GM23248 (cell line): ENCODE results near the gene CLCN1. TPM values are rescaled to one million over a fixed set of nuclear protein-coding genes. Genes with fewer than 3 reads are reported as not detected.

Experiments
- DNase-seq: peaks from one replicate; pipeline ENCODE4 v3.0.0-alpha.2; 2015
- H2AFZ ChIP-seq: fragments of 200-600 bp; sonication (generic); 2 replicates; pipeline ENCODE4 v1.6.1; 2016; ENCODE audit warnings: antibody characterized with exemption
- H3F3A ChIP-seq: fragments of 200-600 bp; sonication (generic); 2 replicates; pipeline ENCODE4 v1.6.1; 2016; ENCODE audit warnings: mild to moderate bottlenecking, antibody characterized with exemption, mixed run types; ENCODE audit not compliant: insufficient read depth
- H3K27ac ChIP-seq: fragments of 200-600 bp; sonication (generic); 2 replicates; pipeline ENCODE4 v1.5.1; 2016; ENCODE audit warnings: mild to moderate bottlenecking
- H3K27me3 ChIP-seq: fragments of 200-600 bp; sonication (generic); replicated peaks from 2 replicates; pipeline ENCODE4 v1.6.1; 2016; ENCODE audit warnings: mild to moderate bottlenecking; ENCODE audit not compliant: insufficient read depth
- H3K36me3 ChIP-seq: fragments of 200-600 bp; sonication (generic); 2 replicates; pipeline ENCODE4 v1.6.1; 2016; ENCODE audit warnings: low read depth, mild to moderate bottlenecking
- H3K4me1 ChIP-seq: fragments of 200-600 bp; sonication (generic); 2 replicates; pipeline ENCODE4 v1.6.1; 2016; ENCODE audit warnings: mild to moderate bottlenecking; ENCODE audit not compliant: insufficient read depth
- H3K4me2 ChIP-seq: fragments of 200-600 bp; sonication (generic); one replicate; pipeline ENCODE4 v1.6.1; 2016; ENCODE audit warnings: mild to moderate bottlenecking; ENCODE audit not compliant: unreplicated experiment
- H3K4me3 ChIP-seq: fragments of 200-600 bp; sonication (generic); 2 replicates; pipeline ENCODE4 v1.5.1; 2016; ENCODE audit warnings: mild to moderate bottlenecking
- H3K79me2 ChIP-seq: fragments of 200-600 bp; sonication (generic); 2 replicates; pipeline ENCODE4 v1.6.1; 2016; ENCODE audit warnings: mild to moderate bottlenecking; ENCODE audit not compliant: insufficient read depth
- H3K9ac ChIP-seq: fragments of 200-600 bp; sonication (generic); 2 replicates; pipeline ENCODE4 v1.6.1; 2016; ENCODE audit warnings: mild to moderate bottlenecking
- H3K9me2 ChIP-seq: fragments of 200-600 bp; sonication (generic); 2 replicates; pipeline ENCODE4 v1.6.1; 2016; ENCODE audit warnings: mixed run types, mild to moderate bottlenecking, moderate library complexity; ENCODE audit not compliant: insufficient read depth
- H3K9me3 ChIP-seq: fragments of 200-600 bp; sonication (generic); one replicate; pipeline ENCODE4 v1.6.1; 2017; ENCODE audit warnings: low read depth
- H4K20me1 ChIP-seq: fragments of 200-600 bp; sonication (generic); 2 replicates; pipeline ENCODE4 v1.6.0; 2016; ENCODE audit not compliant: insufficient read depth
- EZH2 ChIP-seq: fragments of 200-600 bp; sonication (generic); IDR thresholded peaks from 2 replicates; pipeline ENCODE4 v1.6.1; 2018; ENCODE audit warnings: antibody characterized with exemption, mild to moderate bottlenecking; ENCODE audit not compliant: insufficient read depth, poor library complexity, severe bottlenecking
- EZH2phosphoT487 ChIP-seq: fragments of 200-600 bp; sonication (generic); IDR thresholded peaks from 2 replicates; pipeline ENCODE4 v1.6.1; 2018; ENCODE audit warnings: antibody characterized with exemption, moderate library complexity, mild to moderate bottlenecking, low read depth; ENCODE audit not compliant: insufficient read depth
- WGBS, 2 experiments: methylation state at CpG; one replicate each; pipeline ENCODE4 v1.1.6; 2015 to 2017; ENCODE audit warnings: low lambda C conversion rate in 2 of 2, low coverage in 1 of 2; ENCODE audit errors: missing lambda C conversion rate in 2 of 2; 5-methylcytosine and 5-hydroxymethylcytosine counted together
- in situ Hi-C: fragments of 300-500 bp; cut with MboI; formaldehyde crosslinking; loops from 2 replicates; pipeline ENCODE4 v1.15.0; 2020
- polyA plus RNA-seq: library from polyadenylated mRNA; unstranded; fragments of >200 nt; fragmentation: Nextera tagmentation; extraction: Ambion mirVana; gene quantifications from 2 replicates; pipeline ENCODE4 v1.2.1, GENCODE V29; 2016
- total RNA-seq: library from RNA; depleted of rRNA; stranded (reverse); fragments of >200 nt; shearing (Covaris generic); gene quantifications from 2 replicates; pipeline ENCODE4 v1.2.3, GENCODE V29; 2014; rRNA removed

CLCN1 gene
- total RNA-seq = not detected in 2 replicates
- polyA plus RNA-seq = not detected in 2 replicates

DNA sequence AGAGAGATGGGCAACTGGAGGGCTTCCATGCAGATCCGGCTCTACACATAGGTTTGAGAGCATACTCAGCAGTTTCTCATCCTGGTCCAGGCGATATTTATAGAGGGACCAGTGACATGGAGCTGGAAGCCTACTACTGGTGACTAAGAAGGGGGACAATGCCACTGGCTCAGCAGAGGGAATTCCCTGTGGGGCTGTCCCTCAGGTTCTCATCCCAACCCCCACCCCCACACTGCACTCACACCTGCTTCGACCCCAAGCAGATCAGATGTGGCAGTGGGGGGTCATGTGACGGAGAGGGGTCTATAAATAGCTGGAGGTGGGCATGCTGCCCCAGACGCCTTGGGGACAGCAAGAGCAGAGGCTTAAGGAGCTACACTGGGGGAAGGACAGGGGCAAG lies at the start of gene CLCN1:
TSS of gene CLCN1 (plus strand) at position 336 of the 400 bp plus-strand sequence. CDS start 102 bp downstream, outside the sequence.
- Histone ChIP-seq H3K4me2 (no peak within 1 kb of the TSS), H3K4me3 (no peak within 1 kb of the TSS), H3F3A (no peaks in the 10 kb centered on the region), H3K27ac (no peak within 1 kb of the TSS), H4K20me1 (no peaks in the 10 kb centered on the region), H3K27me3 (no peaks in the 10 kb centered on the region), H3K9ac (no peak within 1 kb of the TSS), H3K79me2 (no peaks in the 10 kb centered on the region), H3K36me3 (no peaks in the 10 kb centered on the region), H3K4me1 (no peaks in the 10 kb centered on the region), H3K9me3 (no peaks in the 10 kb centered on the region), H2AFZ (no peak within 1 kb of the TSS), H3K9me2 (no peaks in the 10 kb centered on the region)
- in situ Hi-C loops = no loop called here
- TF ChIP-seq EZH2 (no peak), EZH2phosphoT487 (no peak)
- 58 to 64% methylated on average over 5 of the region's 5 CpGs for WGBS, 2 experiments
- DNase-seq = no peak

DNA sequence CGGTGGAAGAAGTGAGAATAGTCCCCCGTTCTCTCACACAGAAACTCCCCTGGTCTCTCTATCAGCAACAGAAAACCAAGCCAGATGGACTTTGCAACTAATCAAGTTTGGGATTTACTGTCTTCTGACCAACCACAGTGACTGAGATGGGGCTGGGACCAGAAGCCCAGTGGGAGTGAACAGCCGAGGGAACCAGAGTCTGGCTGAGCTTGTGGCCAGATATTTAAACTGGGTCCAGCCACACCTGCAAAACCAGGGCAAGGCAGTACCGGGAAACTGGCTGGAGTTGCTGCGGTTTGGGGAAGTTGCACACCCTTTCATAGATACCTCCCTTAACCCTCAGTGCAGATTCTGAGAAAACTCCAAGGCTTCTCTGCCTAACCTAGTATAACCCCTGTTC lies 46.7 kb upstream of the CLCN1 start:
- no peaks in the 10 kb centered on the region for H3K27me3 ChIP-seq
- no peaks in the 10 kb centered on the region for H4K20me1 ChIP-seq
- peaks cover 3% of the 10 kb centered on the region for H3K79me2 ChIP-seq
- in situ Hi-C loops = no loop called here
- peaks cover 3% of the 10 kb centered on the region; the same call in 1 of the 2 replicates for H3K4me1 ChIP-seq
- no peak overlapping the region for H3K27ac ChIP-seq
- no peaks in the 10 kb centered on the region for H3K9me2 ChIP-seq
- WGBS, 2 experiments = 96% methylated on average over 5 of the region's 5 CpGs
- H3K9ac ChIP-seq = no peak overlapping the region
- no peak for TF ChIP-seq EZH2
- no peak for TF ChIP-seq EZH2phosphoT487
- peaks cover 15% of the 10 kb centered on the region; the same call in 1 of the 2 replicates for H3K36me3 ChIP-seq
- no peaks in the 10 kb centered on the region for H3F3A ChIP-seq
- H2AFZ ChIP-seq = no peak overlapping the region
- no peak overlapping the region for H3K4me3 ChIP-seq
- H3K4me2 ChIP-seq = no peak overlapping the region
- DNase-seq = no peak
- H3K9me3 ChIP-seq = no peaks in the 10 kb centered on the region

DNA sequence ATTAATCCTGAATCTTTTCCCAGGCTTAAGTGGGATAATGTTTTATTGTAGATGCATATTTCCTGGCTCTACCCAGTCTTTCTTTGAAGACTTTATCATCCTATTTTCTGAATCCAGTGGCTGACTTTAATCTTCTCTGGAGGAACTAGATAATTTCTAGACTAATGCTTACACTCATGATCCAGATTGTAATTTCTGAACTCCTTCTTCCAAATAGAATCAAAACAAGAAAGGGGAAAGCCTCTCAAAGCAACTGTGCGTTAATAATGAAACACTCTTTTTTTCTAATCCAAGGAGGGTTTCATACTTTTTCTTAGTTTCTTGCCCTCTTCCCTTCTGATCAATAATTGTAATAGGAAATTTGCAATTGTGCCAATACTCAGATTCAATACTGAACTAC lies 44.7 kb upstream of the CLCN1 start:
- 95 to 96% methylated on average over 1 of the region's 1 CpG for WGBS, 2 experiments
- Histone ChIP-seq H3K36me3 (peaks cover 11% of the 10 kb centered on the region; the same call in 1 of the 2 replicates), H3K4me3 (no peak overlapping the region), H3K4me1 (no peaks in the 10 kb centered on the region), H3K79me2 (no peaks in the 10 kb centered on the region), H3K9me2 (no peaks in the 10 kb centered on the region), H3K9ac (no peak overlapping the region), H3K27me3 (no peaks in the 10 kb centered on the region), H3F3A (no peaks in the 10 kb centered on the region), H3K9me3 (no peaks in the 10 kb centered on the region), H4K20me1 (no peaks in the 10 kb centered on the region), H3K27ac (no peak overlapping the region), H3K4me2 (no peak overlapping the region), H2AFZ (no peak overlapping the region)
- in situ Hi-C loops = no loop called here
- TF ChIP-seq EZH2phosphoT487 = no peak
- TF ChIP-seq EZH2 = no peak
- DNase-seq = no peak

DNA sequence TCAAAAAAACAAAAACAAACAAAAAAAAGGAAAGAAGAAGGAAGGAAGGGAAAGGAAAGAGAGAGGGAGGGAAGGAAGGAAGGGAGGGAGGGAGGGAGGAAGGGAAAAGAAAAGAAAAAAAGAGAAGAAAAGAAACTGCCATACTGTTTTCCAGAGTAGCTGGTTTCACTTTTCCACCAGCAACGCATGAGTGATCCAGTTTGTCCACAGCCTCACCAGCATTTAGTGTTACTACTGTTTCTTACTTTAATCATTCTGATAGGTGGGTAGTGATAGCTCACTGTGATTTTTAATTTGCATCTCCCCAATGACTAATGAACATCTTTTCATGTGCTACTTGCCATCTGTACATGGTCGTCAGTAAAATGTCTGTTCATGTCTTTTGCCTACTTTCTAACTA lies 43.0 kb upstream of the CLCN1 start:
- WGBS, 2 experiments = 78 to 79% methylated on average over 2 of the region's 2 CpGs
- Histone ChIP-seq H3K27me3 (no peaks in the 10 kb centered on the region), H3K79me2 (no peaks in the 10 kb centered on the region), H3K36me3 (0 out of 2 replicates have a peak, but pooled peaks cover 2% of the 10 kb centered on the region), H3K27ac (no peak overlapping the region), H4K20me1 (no peaks in the 10 kb centered on the region), H3K4me1 (no peaks in the 10 kb centered on the region), H3K9ac (no peak overlapping the region), H2AFZ (no peak overlapping the region), H3K9me2 (no peaks in the 10 kb centered on the region), H3K4me2 (no peak overlapping the region), H3F3A (no peaks in the 10 kb centered on the region), H3K9me3 (no peaks in the 10 kb centered on the region), H3K4me3 (no peak overlapping the region)
- DNase-seq = no peak
- no peak for TF ChIP-seq EZH2
- in situ Hi-C loops = no loop called here
